Ecto neural progenitor cell (in vitro differentiated cells): Measurements from ENCODE around the gene C19orf73.
"Not testable (repeated sequence)": the region's sequence is repeated elsewhere in the genome, so short reads cannot be mapped to it uniquely, and the experiment has no call there.

ENCODE experiments used
- DNase-seq: peaks from one replicate; pipeline ENCODE4 v3.0.0-alpha.2; 2018; ENCODE audit warnings: low spot score

Gene C19orf73

GRCh38 chr19:49148784-49149651, 30.1 kb upstream of the C19orf73 start:
- peak; percentile 100 for DNase-seq

GRCh38 chr19:49148044-49148682, 29.2 kb upstream of the C19orf73 start:
- peak; percentile 48 for DNase-seq

- not testable (repeated sequence) for DNase-seq
Measured at GRCh38 chr19:49146408-49146770, 27.4 kb upstream of the C19orf73 start.

GRCh38 chr19:49145573-49146407, 26.8 kb upstream of the C19orf73 start:
- DNase-seq: peak; percentile 98

DNA sequence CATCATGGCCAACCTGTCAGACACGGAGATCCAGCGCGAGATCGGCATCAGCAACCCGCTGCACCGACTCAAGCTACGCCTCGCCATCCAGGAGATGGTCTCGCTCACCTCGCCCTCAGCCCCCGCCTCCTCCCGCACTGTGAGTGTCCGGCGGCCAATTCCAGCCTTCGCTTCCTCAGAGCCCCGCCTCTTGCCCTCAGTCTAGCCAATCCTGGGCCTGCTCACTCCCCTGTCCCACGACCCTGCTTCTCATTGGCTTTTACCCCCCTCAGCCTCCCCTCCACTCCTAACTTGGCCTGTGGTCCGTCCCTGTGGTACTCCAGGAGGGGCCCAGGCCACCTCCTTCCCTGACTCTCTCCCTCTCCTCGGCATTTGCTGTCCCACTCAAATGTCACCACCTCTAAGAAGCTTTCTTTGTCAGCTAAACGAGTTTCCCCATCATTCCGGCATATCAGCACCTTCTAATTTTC, 24.0 kb upstream of the C19orf73 start:
- DNase-seq: peak; percentile 96

GRCh38 chr19:49141352-49141751, 22.4 kb upstream of the C19orf73 start:
- no peak for DNase-seq

DNA sequence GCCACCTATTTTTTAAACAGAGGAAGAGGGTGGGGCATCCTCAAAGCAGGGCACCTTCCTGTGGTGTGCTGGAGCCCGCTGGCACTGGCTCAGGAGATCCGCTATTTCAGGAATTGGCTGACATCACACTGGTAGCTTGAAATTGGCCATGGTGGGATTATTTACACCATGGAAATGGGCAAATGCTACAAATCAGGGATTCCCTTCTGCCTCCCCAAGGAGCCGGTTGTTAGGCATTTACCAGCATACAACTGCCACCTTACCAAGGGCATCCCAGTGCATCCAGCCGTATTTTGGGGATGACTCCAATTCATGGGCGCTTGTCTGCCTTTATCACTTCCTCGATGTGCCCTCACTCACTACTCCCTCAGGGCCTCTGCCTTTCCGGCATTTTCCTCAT, 22.0 kb upstream of the C19orf73 start:
- no peak for DNase-seq

GRCh38 chr19:49136771-49137171, 17.8 kb upstream of the C19orf73 start:
- DNase-seq: peak; percentile 44

GRCh38 chr19:49135686-49136085, 16.7 kb upstream of the C19orf73 start:
- no peak for DNase-seq

DNA sequence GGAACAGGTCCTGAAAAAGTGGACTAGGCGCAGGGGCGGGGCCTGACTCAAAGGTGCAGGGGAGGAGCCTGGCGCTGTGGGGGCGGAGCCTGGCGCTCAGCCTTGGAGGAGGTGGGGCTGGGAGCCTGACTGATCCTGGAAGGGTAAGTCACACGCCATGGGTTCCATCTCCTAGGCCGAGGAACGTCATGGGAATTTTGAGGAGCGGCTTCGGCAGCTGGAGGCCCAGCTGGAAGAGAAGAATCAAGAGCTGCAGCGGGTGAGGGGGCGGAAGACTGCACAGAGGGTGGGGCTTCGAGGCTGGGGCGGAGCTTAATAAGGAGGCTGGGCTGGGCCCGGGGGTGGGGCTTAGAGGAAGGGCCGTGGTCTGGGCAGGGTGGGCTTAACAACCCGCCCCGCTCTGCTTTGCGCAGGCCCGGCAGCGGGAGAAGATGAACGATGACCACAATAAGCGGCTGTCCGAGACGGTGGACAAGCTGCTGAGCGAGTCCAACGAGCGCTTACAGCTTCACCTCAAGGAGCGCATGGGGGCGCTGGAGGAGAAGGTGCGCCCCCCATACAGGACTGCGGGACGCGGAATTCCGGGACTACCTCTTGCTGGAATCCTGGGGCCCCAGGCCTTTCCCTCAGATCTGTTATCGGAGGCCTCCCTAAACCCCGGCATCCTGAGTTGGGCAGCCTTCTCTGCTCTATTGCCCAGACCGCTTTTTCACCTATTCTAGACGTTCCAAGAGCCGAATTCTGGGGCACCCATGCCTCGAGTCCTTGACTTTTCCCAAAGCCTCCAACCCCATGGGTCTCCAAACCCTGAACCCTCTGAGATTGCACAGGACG, 14.9 kb upstream of the C19orf73 start:
- DNase-seq: peak; percentile 89

DNA sequence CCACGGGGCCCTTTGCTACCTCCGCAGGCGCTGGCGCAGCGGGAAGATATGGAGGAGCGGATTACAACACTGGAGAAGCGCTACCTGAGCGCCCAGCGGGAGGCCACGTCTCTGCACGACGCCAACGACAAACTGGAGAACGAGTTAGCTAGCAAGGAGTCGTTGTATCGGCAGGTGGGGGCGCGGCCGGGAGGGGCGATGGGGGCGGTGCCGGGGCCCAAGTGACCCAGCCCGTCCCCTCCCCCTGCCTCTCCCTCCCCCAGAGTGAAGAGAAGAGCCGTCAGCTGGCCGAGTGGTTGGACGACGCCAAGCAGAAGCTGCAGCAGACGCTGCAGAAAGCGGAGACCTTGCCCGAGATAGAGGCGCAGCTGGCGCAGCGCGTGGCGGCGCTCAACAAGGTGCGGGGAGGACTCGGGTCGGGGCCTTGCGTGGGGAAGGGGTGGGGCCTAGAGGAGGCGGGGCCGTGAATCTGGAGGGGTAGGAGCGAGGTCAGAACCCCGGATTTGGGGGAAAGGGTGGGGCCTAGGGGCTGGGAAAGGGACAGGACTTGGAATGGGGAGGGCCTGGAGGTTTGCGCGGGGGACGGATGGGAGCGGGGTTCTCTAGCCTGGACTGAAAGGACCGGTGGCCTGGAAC, 14.1 kb upstream of the C19orf73 start:
- no peak for DNase-seq

GRCh38 chr19:49130325-49130724, 11.4 kb upstream of the C19orf73 start:
- DNase-seq: no peak

GRCh38 chr19:49129238-49129583, 10.3 kb upstream of the C19orf73 start:
- peak; percentile 74 for DNase-seq

DNA sequence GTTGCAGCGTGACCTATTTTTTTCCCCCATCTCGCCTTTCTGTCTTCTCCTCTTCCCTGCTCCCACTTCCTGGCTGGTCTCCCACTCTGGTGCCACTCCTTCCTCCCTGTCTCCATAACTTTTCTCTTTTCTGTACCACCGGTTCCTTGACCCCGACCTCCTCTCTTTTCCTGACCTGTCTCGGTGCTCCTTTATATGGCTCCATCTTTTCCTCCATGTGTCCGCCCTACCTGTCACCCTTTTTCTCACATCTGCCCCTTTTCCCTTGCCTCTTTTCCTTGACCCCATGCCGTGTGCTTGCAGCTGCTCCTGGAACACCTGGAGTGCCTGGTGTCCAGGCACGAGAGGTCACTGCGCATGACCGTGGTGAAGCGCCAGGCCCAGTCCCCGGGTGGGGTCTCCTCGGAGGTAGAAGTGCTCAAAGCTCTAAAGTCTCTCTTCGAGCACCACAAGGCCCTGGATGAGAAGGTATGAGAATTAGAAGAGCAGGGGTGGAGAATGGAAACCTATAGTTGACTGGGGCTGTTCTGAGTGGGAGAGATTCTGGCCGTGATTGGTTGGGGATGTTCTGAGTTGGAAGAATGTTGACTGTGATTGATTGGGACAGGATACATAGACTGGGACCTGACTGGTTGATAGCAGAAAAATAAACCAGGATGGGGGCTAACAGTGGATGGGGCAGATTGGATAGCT, 9.7 kb upstream of the C19orf73 start:
- DNase-seq: no peak

GRCh38 chr19:49127674-49128544, 9.0 kb upstream of the C19orf73 start:
- peak; percentile 98 for DNase-seq

DNA sequence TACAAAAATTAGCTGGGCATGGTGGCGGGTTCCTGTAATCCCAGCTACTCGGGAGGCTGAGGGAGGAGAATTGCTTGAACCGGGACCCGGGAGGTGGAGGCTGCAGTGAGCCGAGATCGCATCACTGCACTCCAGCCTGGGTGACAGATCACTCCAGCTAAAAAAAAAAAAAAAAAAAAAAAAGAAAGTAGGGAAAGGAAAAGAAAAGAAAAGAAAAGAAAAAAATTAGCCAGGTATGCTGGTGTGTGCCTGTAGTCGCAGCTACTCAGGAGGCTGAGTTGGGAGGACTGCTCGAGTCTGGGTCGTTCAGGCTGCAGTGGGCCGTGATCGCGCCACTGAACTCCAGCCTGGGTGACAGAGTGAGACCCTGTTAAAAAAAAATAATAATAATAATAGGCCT, 8.3 kb upstream of the C19orf73 start:
- DNase-seq: not testable (repeated sequence)

- DNase-seq: no peak
Measured at GRCh38 chr19:49126575-49126974, 7.6 kb upstream of the C19orf73 start.

GRCh38 chr19:49125025-49125731, 6.2 kb upstream of the C19orf73 start:
- peak; percentile 68 for DNase-seq

DNA sequence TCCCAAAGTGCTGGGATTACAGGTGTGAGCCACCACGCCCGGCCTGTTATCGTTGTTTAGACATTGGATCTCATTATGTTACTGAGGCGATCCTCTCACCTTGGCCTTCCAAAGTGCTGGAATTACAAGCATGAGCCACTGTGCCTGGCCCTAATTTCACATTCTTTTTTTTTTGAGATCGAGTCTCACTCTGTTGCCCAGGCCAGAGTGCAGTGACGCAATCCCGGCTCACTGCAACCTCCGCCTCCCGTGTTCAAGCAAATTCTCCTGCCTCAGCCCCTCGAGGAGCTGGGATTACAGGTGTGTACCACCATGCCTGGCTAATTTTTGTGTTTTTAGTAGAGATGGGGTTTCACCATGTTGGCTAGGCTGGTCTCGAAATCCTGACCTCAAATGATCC, 4.3 kb upstream of the C19orf73 start:
- DNase-seq: not testable (repeated sequence)
